A673 (cell line): ENCODE results near the gene FRS2. TPM values are rescaled to one million over a fixed set of nuclear protein-coding genes. Genes with fewer than 3 reads are reported as not detected.

Source experiments
- BruUV-seq: library from RNA; stranded (reverse); fragments of 400-500 nt; replicated peaks from 2 replicates; lab custom pipeline; 2021; lab: Mats Ljungman, UMichigan
- CTCF ChIA-PET: fragments of 300-600 bp; sonication (Branson Sonifier 250); formaldehyde crosslinking; loops from one replicate; lab custom pipeline; 2022; ENCODE audit warnings: antibody characterized with exemption; lab: Charles Lee
- POLR2A ChIA-PET: fragments of 300-600 bp; sonication (Branson Sonifier 250); formaldehyde crosslinking; loops from one replicate; lab custom pipeline; 2022; ENCODE audit warnings: antibody characterized with exemption; ENCODE audit not compliant: low non-redundant PET; lab: Charles Lee
- DNase-seq: peaks from one replicate; pipeline ENCODE4 v3.0.0-alpha.2; 2015; ENCODE audit warnings: low spot score
- H3K27ac ChIP-seq: fragments of 200-600 bp; sonication (generic); 2 replicates; pipeline ENCODE4 v1.5.1; 2016; ENCODE audit warnings: mixed run types, low read depth, mild to moderate bottlenecking, mixed read lengths, antibody characterized with exemption, low read length; ENCODE audit not compliant: poor library complexity, severe bottlenecking
- H3K27me3 ChIP-seq: fragments of 200-600 bp; sonication (generic); replicated peaks from 2 replicates; pipeline ENCODE4 v1.6.1; 2017; ENCODE audit warnings: mixed run types, low read depth, mild to moderate bottlenecking, mixed read lengths, antibody characterized with exemption, low read length; ENCODE audit not compliant: insufficient read depth, poor library complexity
- H3K36me3 ChIP-seq: fragments of 200-600 bp; sonication (generic); 2 replicates; pipeline ENCODE4 v1.6.1; 2016; ENCODE audit warnings: mixed run types, mild to moderate bottlenecking, mixed read lengths, antibody characterized with exemption, low read length; ENCODE audit not compliant: insufficient read depth, poor library complexity, severe bottlenecking
- H3K4me1 ChIP-seq: fragments of 200-600 bp; sonication (generic); 2 replicates; pipeline ENCODE4 v1.6.1; 2017; ENCODE audit warnings: mixed run types, mild to moderate bottlenecking, mixed read lengths, antibody characterized with exemption, low read length; ENCODE audit not compliant: insufficient read depth, poor library complexity, severe bottlenecking
- H3K4me3 ChIP-seq: fragments of 200-600 bp; sonication (generic); 2 replicates; pipeline ENCODE4 v1.5.1; 2016; ENCODE audit warnings: low read depth, mixed run types, mild to moderate bottlenecking, mixed read lengths, low read length; ENCODE audit not compliant: poor library complexity, severe bottlenecking
- H3K9me3 ChIP-seq: fragments of 200-600 bp; sonication (generic); 2 replicates; pipeline ENCODE4 v1.6.1; 2016; ENCODE audit warnings: mixed run types, low read depth, mild to moderate bottlenecking, mixed read lengths, antibody characterized with exemption, low read length; ENCODE audit not compliant: poor library complexity, severe bottlenecking
- CTCF ChIP-seq: fragments of 300-800, 200-600 bp; sonication (generic); conservative IDR thresholded peaks from 2 replicates; pipeline ENCODE4 v1.5.1; 2017; ENCODE audit warnings: low read depth, mild to moderate bottlenecking, antibody characterized with exemption, low read length, moderate library complexity, mixed read lengths
- EZH2 ChIP-seq: fragments of 200-600 bp; sonication (generic); IDR thresholded peaks from 2 replicates; pipeline ENCODE4 v1.6.1; 2017; ENCODE audit warnings: borderline replicate concordance, low read depth, mild to moderate bottlenecking, mixed read lengths, antibody characterized with exemption, low read length; ENCODE audit not compliant: poor library complexity, severe bottlenecking
- intact Hi-C: fragments of 100-400 bp; cut with micrococcal nuclease; formaldehyde crosslinking; loops from one replicate; pipeline ENCODE4 v1.10.0; 2022; ENCODE audit not compliant: unreplicated experiment
- total RNA-seq: library from RNA; stranded (reverse); gene quantifications from 2 replicates; pipeline ENCODE4 v1.2.3, GENCODE V29; 2021

Gene FRS2
- total RNA-seq, 1 experiment from 2014 or later, result 34.5 TPM

- intact Hi-C loops, result no loop called here
- DNase-seq, result no peak
- TF ChIP-seq EZH2, result no peak
- TF ChIP-seq CTCF, result no peak
- ChIA-PET POLR2A (interaction anchor here (0.7 kb wide), 1 partner anchor 26 kb away, joined by 12 read pairs; no protein-coding TSS in a partner anchor), CTCF (no interaction called here)
- H3K4me3 ChIP-seq, result no peak overlapping the region
- no peaks in the 10 kb centered on the region for H3K9me3 ChIP-seq
- no peaks in the 10 kb centered on the region for H3K27me3 ChIP-seq
- H3K4me1 ChIP-seq, result no peaks in the 10 kb centered on the region
- BruUV-seq, result no TSS peak
- H3K36me3 ChIP-seq, result peaks cover 5% of the 10 kb centered on the region
- H3K27ac ChIP-seq, result no peak overlapping the region
Measured at GRCh38 chr12:69608114-69608513, 137.9 kb downstream of the FRS2 start.

- H3K27me3 ChIP-seq, result no peaks in the 10 kb centered on the region
- H3K27ac ChIP-seq, result no peak overlapping the region
- no peak overlapping the region for H3K4me3 ChIP-seq
- BruUV-seq, result no TSS peak
- no peak for DNase-seq
- intact Hi-C loops, result no loop called here
- ChIA-PET CTCF (no interaction called here), POLR2A (interaction anchor here (0.7 kb wide), 1 partner anchor 379 kb away, joined by 3 read pairs; no protein-coding TSS in a partner anchor)
- H3K4me1 ChIP-seq, result no peaks in the 10 kb centered on the region
- H3K36me3 ChIP-seq, result no peaks in the 10 kb centered on the region
- H3K9me3 ChIP-seq, result no peaks in the 10 kb centered on the region
- no peak for TF ChIP-seq EZH2
- TF ChIP-seq CTCF, result no peak
Measured at GRCh38 chr12:69610126-69610525, 139.9 kb downstream of the FRS2 start.

- ChIA-PET POLR2A (no interaction called here), CTCF (no interaction called here)
- H3K27me3 ChIP-seq, result no peaks in the 10 kb centered on the region
- no peaks in the 10 kb centered on the region for H3K36me3 ChIP-seq
- TF ChIP-seq CTCF (no peak), EZH2 (no peak)
- H3K4me1 ChIP-seq, result no peaks in the 10 kb centered on the region
- no peak within 1 kb of the TSS for H3K4me3 ChIP-seq
- H3K9me3 ChIP-seq, result no peaks in the 10 kb centered on the region
- no peak for DNase-seq
- BruUV-seq, result no TSS peak
- H3K27ac ChIP-seq, result no peak within 1 kb of the TSS
- intact Hi-C loops, result no loop called here
Measured at GRCh38 chr12:69610729-69611128, 140.5 kb downstream of the FRS2 start, which contains the start of gene LRRC10. Gene LRRC10, minus strand, starts transcription at chr12:69610907. Its CDS starts 69 bp downstream, at chr12:69610838.
